Caco-2 (cell line): ENCODE results near the gene PRCP. TPM values are rescaled to one million over a fixed set of nuclear protein-coding genes. Genes with fewer than 3 reads are reported as not detected.

Experiments
- BruUV-seq: library from RNA; stranded (reverse); fragments of 400-500 nt; replicated peaks from 2 replicates; lab custom pipeline; 2021; lab: Mats Ljungman, UMichigan
- CTCF ChIA-PET: fragments of 300-600 bp; sonication (Branson Sonifier 250); formaldehyde crosslinking; loops from one replicate; lab custom pipeline; 2022; ENCODE audit warnings: antibody characterized with exemption; lab: Charles Lee
- POLR2A ChIA-PET: fragments of 300-600 bp; sonication (Branson Sonifier 250); formaldehyde crosslinking; loops from one replicate; lab custom pipeline; 2022; ENCODE audit warnings: antibody characterized with exemption; lab: Charles Lee
- DNase-seq, 2 experiments: peaks; one replicate each; pipeline versions ENCODE4 v3.0.0 to v3.0.0-alpha.2; 2020 to 2022
- H3K27me3 ChIP-seq: replicated peaks from 2 replicates; pipeline ENCODE4 v1.6.0; 2011; ENCODE audit warnings: low read length; ENCODE audit not compliant: control insufficient read depth, insufficient read depth
- H3K36me3 ChIP-seq: 2 replicates; pipeline ENCODE4 v1.5.1; 2011; ENCODE audit warnings: low read length; ENCODE audit not compliant: control insufficient read depth, insufficient read depth
- H3K4me1 ChIP-seq: fragments of 250-450 bp; sonication (Bioruptor Pico); 2 replicates; pipeline ENCODE4 v1.5.1; 2020; ENCODE audit warnings: mild to moderate bottlenecking
- H3K4me3 ChIP-seq: 2 replicates; pipeline ENCODE4 v1.5.1; 2011; ENCODE audit warnings: low read depth, mild to moderate bottlenecking, control low read depth, low read length
- H3K9me3 ChIP-seq: fragments of 250-450 bp; sonication (Bioruptor Pico); 2 replicates; pipeline ENCODE4 v1.5.1; 2020; ENCODE audit warnings: mild to moderate bottlenecking, moderate library complexity
- H3K27ac Mint-ChIP-seq: one replicate; pipeline ENCODE4 v1.8.0; 2022; ENCODE audit warnings: mixed read lengths; ENCODE audit not compliant: unreplicated experiment
- H3K27me3 Mint-ChIP-seq: one replicate; pipeline ENCODE4 v1.8.0; 2022; ENCODE audit warnings: mixed read lengths; ENCODE audit not compliant: insufficient read depth, unreplicated experiment
- H3K36me3 Mint-ChIP-seq: one replicate; pipeline ENCODE4 v1.8.0; 2022; ENCODE audit warnings: mild to moderate bottlenecking, mixed read lengths; ENCODE audit not compliant: insufficient read depth, unreplicated experiment
- H3K4me1 Mint-ChIP-seq: one replicate; pipeline ENCODE4 v1.8.0; 2022; ENCODE audit warnings: low read depth, mixed read lengths; ENCODE audit not compliant: unreplicated experiment
- H3K4me3 Mint-ChIP-seq: one replicate; pipeline ENCODE4 v1.8.0; 2022; ENCODE audit warnings: mild to moderate bottlenecking, moderate library complexity, mixed read lengths; ENCODE audit not compliant: unreplicated experiment
- H3K9me3 Mint-ChIP-seq: one replicate; pipeline ENCODE4 v1.8.0; 2022; ENCODE audit warnings: mixed read lengths; ENCODE audit not compliant: unreplicated experiment
- CTCF ChIP-seq, 2 experiments: fragments of 200-600 bp in 1 of 2; IDR thresholded peaks; 1 replicate in 1 of 2; 2 replicates in 1 of 2; pipeline versions ENCODE4 v1.5.1 to v1.8.0; 2011 to 2022; ENCODE audit warnings: antibody characterized with exemption in 1 of 2, control low read depth in 1 of 2, inconsistent platforms in 1 of 2, low read depth in 1 of 2, low read length in 1 of 2, mild to moderate bottlenecking in 1 of 2, moderate library complexity in 1 of 2; ENCODE audit not compliant: insufficient read depth in 1 of 2, severe bottlenecking in 1 of 2, unreplicated experiment in 1 of 2
- intact Hi-C: fragments of 100-400 bp; cut with micrococcal nuclease; formaldehyde crosslinking; loops from one replicate; pipeline ENCODE4 v1.10.0; 2022; ENCODE audit not compliant: unreplicated experiment
- total RNA-seq: library from RNA; stranded (reverse); gene quantifications from 2 replicates; pipeline ENCODE4 v1.2.3, GENCODE V29; 2022

PRCP gene
- total RNA-seq, 1 experiment from 2014 or later, result 107 TPM

GRCh38 chr11:82810738-82811137 is 89.5 kb downstream of the PRCP start:
- intact Hi-C loops, result no loop called here
- no peaks in the 10 kb centered on the region for H3K36me3 ChIP-seq
- Mint-ChIP-seq H3K4me3 (no peak overlapping the region), H3K27ac (no peak overlapping the region), H3K27me3 (peaks cover 18% of the 10 kb centered on the region), H3K4me1 (no peaks in the 10 kb centered on the region), H3K36me3 (no peaks in the 10 kb centered on the region), H3K9me3 (no peaks in the 10 kb centered on the region)
- ChIA-PET CTCF (no interaction called here), POLR2A (no interaction called here)
- no TSS peak for BruUV-seq
- H3K4me3 ChIP-seq, result no peak overlapping the region
- DNase-seq, result no peak
- no peaks in the 10 kb centered on the region for H3K4me1 ChIP-seq
- no peak for TF ChIP-seq CTCF (IDR thresholded peaks at IDR 0.05; ENCODE audit: insufficient read depth in 1 of 2, low read depth in 1 of 2, low read length in 1 of 2, severe bottlenecking in 1 of 2, unreplicated experiment in 1 of 2)
- 0 out of 2 replicates have a peak, but pooled peaks cover 2% of the 10 kb centered on the region for H3K27me3 ChIP-seq
- H3K9me3 ChIP-seq, result no peaks in the 10 kb centered on the region

GRCh38 chr11:82810326-82810725 is 89.9 kb downstream of the PRCP start:
- no peak for TF ChIP-seq CTCF (IDR thresholded peaks at IDR 0.05; ENCODE audit: insufficient read depth in 1 of 2, low read depth in 1 of 2, low read length in 1 of 2, severe bottlenecking in 1 of 2, unreplicated experiment in 1 of 2)
- Mint-ChIP-seq H3K4me1 (no peaks in the 10 kb centered on the region), H3K9me3 (no peaks in the 10 kb centered on the region), H3K36me3 (no peaks in the 10 kb centered on the region), H3K27ac (no peak overlapping the region), H3K4me3 (no peak overlapping the region), H3K27me3 (peaks cover 22% of the 10 kb centered on the region)
- Histone ChIP-seq H3K4me1 (no peaks in the 10 kb centered on the region), H3K9me3 (no peaks in the 10 kb centered on the region), H3K27me3 (0 out of 2 replicates have a peak, but pooled peaks cover 2% of the 10 kb centered on the region), H3K4me3 (no peak overlapping the region), H3K36me3 (no peaks in the 10 kb centered on the region)
- intact Hi-C loops, result no loop called here
- ChIA-PET POLR2A (no interaction called here), CTCF (no interaction called here)
- BruUV-seq, result no TSS peak
- no peak for DNase-seq

GRCh38 chr11:82807646-82808045 is 92.6 kb downstream of the PRCP start:
- DNase-seq, result no peak

More at GRCh38 chr11:82807646-82808045, 92.6 kb downstream of the PRCP start:
- no peak overlapping the region for H3K27ac Mint-ChIP-seq
- Histone ChIP-seq H3K4me1 (no peaks in the 10 kb centered on the region), H3K27me3 (0 out of 2 replicates have a peak, but pooled peaks cover 2% of the 10 kb centered on the region), H3K36me3 (no peaks in the 10 kb centered on the region), H3K4me3 (no peak overlapping the region), H3K9me3 (no peaks in the 10 kb centered on the region)
- TF ChIP-seq CTCF (IDR thresholded peaks at IDR 0.05; ENCODE audit: insufficient read depth in 1 of 2, low read depth in 1 of 2, low read length in 1 of 2, severe bottlenecking in 1 of 2, unreplicated experiment in 1 of 2), result no peak
- intact Hi-C loops, result no loop called here
- no peaks in the 10 kb centered on the region for H3K4me1 Mint-ChIP-seq
- no peaks in the 10 kb centered on the region for H3K9me3 Mint-ChIP-seq
- POLR2A ChIA-PET, result no interaction called here
- CTCF ChIA-PET, result no interaction called here
- no peaks in the 10 kb centered on the region for H3K36me3 Mint-ChIP-seq
- no TSS peak for BruUV-seq
- peaks cover 28% of the 10 kb centered on the region for H3K27me3 Mint-ChIP-seq
- no peak overlapping the region for H3K4me3 Mint-ChIP-seq
